Liver (tissue), 9 donors: Measurements from ENCODE around the gene DGKH. TPM values are rescaled to one million over a fixed set of nuclear protein-coding genes. Genes with fewer than 3 reads are reported as not detected.

Experiments used
- DNase-seq: peaks from one replicate; pipeline ENCODE4 v3.0.0-alpha.2; 2017; ENCODE audit warnings: low spot score
- H3K27ac ChIP-seq, 2 donors: one replicate each; pipeline ENCODE4 v1.7.0; 2013; ENCODE audit warnings: inconsistent platforms in 2 of 2, low read length in 2 of 2, control low read depth in 1 of 2, low read depth in 1 of 2, mild to moderate bottlenecking in 1 of 2
- H3K27me3 ChIP-seq, 4 donors: one replicate each; pipeline versions ENCODE4 v1.6.1 to v1.7.0; 2013; ENCODE audit warnings: low read length in 3 of 4, inconsistent platforms in 1 of 4, mild to moderate bottlenecking in 1 of 4, moderate library complexity in 1 of 4; ENCODE audit not compliant: control insufficient read depth in 4 of 4, insufficient read depth in 4 of 4
- H3K36me3 ChIP-seq, 4 donors: one replicate each; pipeline versions ENCODE4 v1.6.1 to v1.7.0; 2013; ENCODE audit warnings: low read length in 3 of 4, mild to moderate bottlenecking in 3 of 4, low read depth in 1 of 4, moderate library complexity in 1 of 4; ENCODE audit not compliant: control insufficient read depth in 4 of 4, insufficient read depth in 3 of 4
- H3K4me1 ChIP-seq, 4 donors: one replicate each; pipeline versions ENCODE4 v1.6.1 to v1.7.0; 2013; ENCODE audit warnings: low read length in 3 of 4, mild to moderate bottlenecking in 3 of 4, moderate library complexity in 1 of 4; ENCODE audit not compliant: control insufficient read depth in 4 of 4, insufficient read depth in 4 of 4
- H3K4me3 ChIP-seq, 3 donors: one replicate each; pipeline versions ENCODE4 v1.6.1 to v1.7.0; 2013; ENCODE audit warnings: low read length in 3 of 3, control low read depth in 1 of 3, low read depth in 1 of 3, mild to moderate bottlenecking in 1 of 3
- H3K9ac ChIP-seq, 2 donors: one replicate each; pipeline ENCODE4 v1.7.0; 2013; ENCODE audit warnings: low read length in 2 of 2, mild to moderate bottlenecking in 2 of 2, moderate library complexity in 2 of 2, control low read depth in 1 of 2, low read depth in 1 of 2
- H3K9me3 ChIP-seq, 4 donors: one replicate each; pipeline versions ENCODE4 v1.6.1 to v1.7.0; 2013; ENCODE audit warnings: low read length in 3 of 4; ENCODE audit not compliant: control insufficient read depth in 4 of 4
- ATF3 ChIP-seq: IDR thresholded peaks from 2 replicates; pipeline ENCODE4 v1.6.1; 2016; ENCODE audit warnings: antibody characterized with exemption
- CTCF ChIP-seq: fragments of 150-350 bp; IDR thresholded peaks from 2 replicates; pipeline ENCODE4 v1.5.1; 2017; ENCODE audit warnings: improper control_type of control experiment, low read depth, low read length; ENCODE audit not compliant: missing input control
- EGR1 ChIP-seq, 2 donors: IDR thresholded peaks; 2 replicates each; pipeline ENCODE4 v1.6.1; 2016 to 2018; ENCODE audit warnings: antibody characterized with exemption in 2 of 2, low read depth in 2 of 2
- FOXA1 ChIP-seq: IDR thresholded peaks from 2 replicates; pipeline ENCODE4 v1.6.1; 2016; ENCODE audit warnings: antibody characterized with exemption
- FOXA2 ChIP-seq: IDR thresholded peaks from 2 replicates; pipeline ENCODE4 v1.6.1; 2016; ENCODE audit warnings: antibody characterized with exemption
- GABPA ChIP-seq, 2 donors: IDR thresholded peaks in 1 of 2; conservative IDR thresholded peaks in 1 of 2; 2 replicates each; pipeline ENCODE4 v1.6.1; 2016; ENCODE audit warnings: antibody characterized with exemption in 2 of 2, mild to moderate bottlenecking in 1 of 2, moderate library complexity in 1 of 2
- HNF4A ChIP-seq, 2 donors: conservative IDR thresholded peaks; 2 replicates each; pipeline ENCODE4 v1.6.1; 2016; ENCODE audit warnings: antibody characterized with exemption in 2 of 2, mild to moderate bottlenecking in 2 of 2
- HNF4G ChIP-seq: IDR thresholded peaks from 2 replicates; pipeline ENCODE4 v1.6.1; 2016; ENCODE audit warnings: antibody characterized with exemption
- JUND ChIP-seq, 2 donors: IDR thresholded peaks; 2 replicates each; pipeline ENCODE4 v1.6.1; 2016; ENCODE audit warnings: antibody characterized with exemption in 2 of 2
- MAX ChIP-seq: IDR thresholded peaks from 2 replicates; pipeline ENCODE4 v1.6.1; 2016; ENCODE audit warnings: antibody characterized with exemption
- NR2F2 ChIP-seq: IDR thresholded peaks from 2 replicates; pipeline ENCODE4 v1.6.1; 2016; ENCODE audit warnings: antibody characterized with exemption
- RAD21 ChIP-seq, 2 donors: IDR thresholded peaks; 2 replicates each; pipeline ENCODE4 v1.6.1; 2016; ENCODE audit warnings: antibody characterized with exemption in 2 of 2, mild to moderate bottlenecking in 2 of 2
- REST ChIP-seq: IDR thresholded peaks from 2 replicates; pipeline ENCODE4 v1.6.1; 2016; ENCODE audit warnings: antibody characterized with exemption, mild to moderate bottlenecking
- RXRA ChIP-seq, 2 donors: IDR thresholded peaks; 2 replicates each; pipeline ENCODE4 v1.6.1; 2017 to 2018; ENCODE audit warnings: antibody characterized with exemption in 2 of 2, mild to moderate bottlenecking in 1 of 2
- SP1 ChIP-seq: IDR thresholded peaks from 2 replicates; pipeline ENCODE4 v1.6.1; 2018; ENCODE audit warnings: antibody characterized with exemption, mild to moderate bottlenecking
- TAF1 ChIP-seq: conservative IDR thresholded peaks from 2 replicates; pipeline ENCODE4 v1.6.1; 2016; ENCODE audit warnings: antibody characterized with exemption, mild to moderate bottlenecking
- YY1 ChIP-seq: IDR thresholded peaks from 2 replicates; pipeline ENCODE4 v1.6.1; 2016; ENCODE audit warnings: antibody characterized with exemption, mild to moderate bottlenecking
- ZBTB33 ChIP-seq: IDR thresholded peaks from 2 replicates; pipeline ENCODE4 v1.6.1; 2016; ENCODE audit warnings: antibody characterized with exemption
- WGBS: extraction: QIAGEN DNeasy Blood & Tissue Kit; methylation state at CpG from one replicate; pipeline ENCODE4 v1.1.7; 2013; 5-methylcytosine and 5-hydroxymethylcytosine counted together
- polyA plus RNA-seq, 2 donors: library from polyadenylated mRNA; stranded (reverse) in 1 of 2; unstranded in 1 of 2; fragments of 200-250 nt in 1 of 2; fragments of >200 nt in 1 of 2; fragmentation: Nextera tagmentation in 1 of 2; extraction: Ambion mirVana in 1 of 2; gene quantifications; one replicate each; pipeline versions ENCODE4 v1.2.1 to v1.2.3, GENCODE V29; 2013 to 2015
- total RNA-seq, 2 donors: library from RNA; depleted of rRNA; stranded (reverse); fragments of >200 nt; gene quantifications; one replicate each; pipeline ENCODE4 v1.2.3, GENCODE V29; 2014
- donor health status: healthy.
- donor health status: healthy.
- donor health status: healthy.
- donor health status: healthy.
- donor health status: healthy.

Gene DGKH
- total and polyA plus RNA-seq, 4 donors: 0.25 to 3.7 (median 0.97) TPM

GRCh38 chr13:42022336-42022735 is 26.1 kb upstream of the DGKH start:
- H3K27ac ChIP-seq: no peak overlapping the region
- DNase-seq: no peak
- H3K9ac ChIP-seq: no peak overlapping the region
- H3K36me3 ChIP-seq: no peaks in the 10 kb centered on the region
- TF ChIP-seq RXRA (IDR thresholded peaks at IDR 0.05) (no peak), MAX (no peak), CTCF (no peak), NR2F2 (no peak), ZBTB33 (no peak), TAF1 (no peak), SP1 (no peak), HNF4A (conservative IDR thresholded peaks at IDR 0.05) (no peak), YY1 (no peak), GABPA (IDR thresholded peaks at IDR 0.05 in 1 of 2, conservative IDR thresholded peaks at IDR 0.05 in 1 of 2) (no peak), ATF3 (no peak), REST (no peak), HNF4G (no peak), RAD21 (IDR thresholded peaks at IDR 0.05) (no peak), FOXA2 (no peak), JUND (IDR thresholded peaks at IDR 0.05) (no peak), EGR1 (IDR thresholded peaks at IDR 0.05; ENCODE audit: low read depth in 2 of 2) (no peak), FOXA1 (no peak)
- no peaks in the 10 kb centered on the region for H3K4me1 ChIP-seq
- 82% methylated on average over 4 of the region's 4 CpGs for WGBS
- no peaks in the 10 kb centered on the region for H3K9me3 ChIP-seq
- H3K4me3 ChIP-seq: no peak overlapping the region
- no peaks in the 10 kb centered on the region for H3K27me3 ChIP-seq
